ENCODE results near the gene ZBTB39.
"Not testable (repeated sequence)": the region's sequence is repeated elsewhere in the genome, so short reads cannot be mapped to it uniquely, and the experiment has no call there.

Gene ZBTB39

GRCh38 chr12:56999456-56999855 is 6.9 kb downstream of the ZBTB39 start:
- DNase-seq, result no peak

- DNase-seq, result no peak
Measured at GRCh38 chr12:56998981-56999380, 7.4 kb downstream of the ZBTB39 start.

GRCh38 chr12:56998316-56998715 is 8.0 kb downstream of the ZBTB39 start:
- no peak for DNase-seq

GRCh38 chr12:56996793-56997545 is 9.4 kb downstream of the ZBTB39 start:
- DNase-seq, result no peak

GRCh38 chr12:56995930-56996496 is 10.3 kb downstream of the ZBTB39 start:
- no peak for DNase-seq

GRCh38 chr12:56995201-56995929 is 11.0 kb downstream of the ZBTB39 start:
- DNase-seq, result no peak

- DNase-seq, result no peak
Measured at GRCh38 chr12:56994231-56994746, 12.1 kb downstream of the ZBTB39 start.

DNA sequence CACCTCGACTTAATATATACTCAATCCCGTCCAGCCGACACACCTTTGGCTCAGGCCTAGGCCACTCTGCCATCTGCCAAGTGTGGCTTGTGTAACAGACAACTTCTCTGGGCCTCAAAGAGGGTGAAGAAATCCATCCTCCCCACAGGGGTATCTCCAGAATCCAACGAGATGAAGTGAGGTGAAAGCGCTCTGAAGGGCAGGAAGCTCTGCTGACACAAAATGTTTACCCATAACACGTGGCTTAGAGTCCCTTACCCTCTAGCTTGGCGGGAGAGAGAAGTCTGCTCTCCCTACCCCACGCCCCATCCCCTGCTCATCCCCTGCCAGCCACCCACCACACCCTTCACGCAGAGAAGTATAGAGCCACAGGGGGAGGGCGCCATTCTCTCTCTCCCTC is 13.0 kb downstream of the ZBTB39 start:
- no peak for DNase-seq

- DNase-seq, result no peak
Measured at GRCh38 chr12:56991319-56992246, 14.8 kb downstream of the ZBTB39 start.

DNA sequence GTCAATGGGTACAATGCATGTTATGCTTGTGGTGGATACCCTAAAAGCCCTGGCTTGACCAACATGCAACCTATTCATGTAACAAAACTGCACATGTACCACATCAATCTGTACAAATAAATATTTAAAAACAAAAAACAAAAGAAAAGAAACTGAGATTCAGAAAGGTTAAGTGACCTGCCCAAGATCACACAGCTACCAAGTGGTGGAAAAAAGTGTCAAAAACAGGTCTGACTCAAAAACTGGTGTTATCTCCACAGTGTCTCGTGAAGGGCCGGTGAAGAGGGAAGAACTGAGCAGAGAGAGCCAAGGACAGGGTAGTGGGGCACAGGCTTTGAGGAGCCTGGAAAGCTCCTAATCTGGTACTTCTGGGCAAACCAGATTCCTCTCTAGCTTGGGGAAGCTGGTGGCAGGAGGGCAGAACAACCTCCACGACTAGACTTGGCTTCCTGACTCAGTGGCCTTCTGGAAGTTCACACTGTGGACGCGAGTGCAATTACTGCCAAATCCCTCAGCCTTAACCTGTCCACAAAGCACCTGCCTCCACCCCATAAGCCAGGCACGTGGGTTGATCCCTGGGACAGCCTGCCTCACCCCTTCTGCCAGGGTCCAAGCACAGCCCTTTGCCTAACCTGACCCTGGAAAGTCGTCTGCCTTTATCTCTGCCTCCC is 15.6 kb downstream of the ZBTB39 start:
- DNase-seq, result no peak

DNA sequence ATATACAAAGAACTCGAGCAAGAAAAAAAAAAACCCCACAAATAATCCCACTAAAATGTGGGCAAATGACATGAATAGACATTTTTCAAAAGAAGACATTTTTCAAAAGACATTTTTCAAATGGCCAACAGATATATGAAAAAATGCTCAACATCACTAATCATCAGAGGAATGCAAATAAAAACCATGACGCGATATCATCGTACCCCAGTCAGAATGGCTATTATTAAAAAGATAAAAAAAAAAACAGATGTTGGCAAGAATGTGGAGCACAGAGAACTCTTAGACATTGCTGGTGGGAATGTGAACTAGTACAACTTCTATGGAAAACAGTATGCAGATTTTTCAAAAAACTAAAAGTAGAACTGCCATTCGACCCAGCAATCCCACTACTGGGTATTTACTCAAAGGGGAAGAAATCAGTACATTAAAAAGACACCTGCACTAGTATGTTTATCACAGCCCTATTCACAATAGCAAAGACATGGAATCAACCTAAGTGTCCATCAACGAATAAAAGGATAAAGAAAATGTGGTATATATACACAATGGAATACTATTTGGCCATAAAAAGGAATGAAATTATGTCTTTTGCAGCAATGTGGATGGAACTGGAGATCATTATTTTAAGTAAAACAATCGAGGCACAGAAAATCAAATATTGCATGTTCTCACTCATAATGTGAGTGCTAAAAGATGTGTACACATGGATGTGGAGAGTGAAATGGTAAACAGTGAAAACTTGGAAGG is 16.3 kb downstream of the ZBTB39 start:
- DNase-seq, result no peak

- no peak for DNase-seq
Measured at GRCh38 chr12:56988207-56988739, 18.1 kb downstream of the ZBTB39 start.

- no peak for DNase-seq
Measured at GRCh38 chr12:56987551-56988053, 18.7 kb downstream of the ZBTB39 start.

- DNase-seq, result no peak
Measured at GRCh38 chr12:56987011-56987410, 19.3 kb downstream of the ZBTB39 start.

DNA sequence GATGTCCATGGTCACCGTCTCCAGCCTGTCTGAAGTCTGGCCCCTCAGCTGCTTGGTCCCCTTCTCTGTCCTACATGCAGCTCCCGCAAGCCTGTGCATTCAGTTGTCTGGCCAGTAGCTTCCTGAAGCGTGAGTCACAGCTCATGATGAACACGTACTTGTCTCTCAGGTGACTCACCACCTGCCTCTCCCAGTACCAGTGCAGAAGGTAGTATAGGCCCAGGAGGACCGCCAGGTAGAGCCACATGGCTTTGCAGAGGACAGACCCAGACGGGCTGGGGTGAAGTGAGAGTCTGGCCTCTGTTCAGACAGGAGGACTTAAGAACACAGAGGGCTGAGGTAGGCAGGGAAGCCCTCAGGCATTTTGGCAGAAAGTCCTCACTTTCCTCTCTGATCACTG is 20.6 kb downstream of the ZBTB39 start:
- not testable (repeated sequence) for DNase-seq

DNA sequence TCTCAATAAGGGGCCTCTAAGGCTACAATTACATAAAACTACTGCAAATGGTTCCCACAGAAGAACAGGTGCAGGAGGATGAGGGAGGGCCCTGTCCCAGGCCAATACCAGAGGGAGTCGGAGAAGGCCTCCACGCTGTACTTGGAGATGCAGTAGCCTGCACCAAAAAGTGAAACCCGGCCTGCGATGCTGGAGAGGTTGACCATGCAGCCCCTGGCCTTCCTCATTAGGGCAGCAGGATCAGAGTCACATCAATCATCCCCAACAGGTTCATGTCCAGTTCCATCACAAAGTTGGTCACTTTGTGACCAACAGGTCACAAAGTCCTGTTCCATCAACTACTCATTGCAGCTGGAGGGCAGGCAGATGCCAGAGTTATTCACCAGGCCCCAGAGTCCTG is 23.0 kb downstream of the ZBTB39 start:
- no peak for DNase-seq

DNA sequence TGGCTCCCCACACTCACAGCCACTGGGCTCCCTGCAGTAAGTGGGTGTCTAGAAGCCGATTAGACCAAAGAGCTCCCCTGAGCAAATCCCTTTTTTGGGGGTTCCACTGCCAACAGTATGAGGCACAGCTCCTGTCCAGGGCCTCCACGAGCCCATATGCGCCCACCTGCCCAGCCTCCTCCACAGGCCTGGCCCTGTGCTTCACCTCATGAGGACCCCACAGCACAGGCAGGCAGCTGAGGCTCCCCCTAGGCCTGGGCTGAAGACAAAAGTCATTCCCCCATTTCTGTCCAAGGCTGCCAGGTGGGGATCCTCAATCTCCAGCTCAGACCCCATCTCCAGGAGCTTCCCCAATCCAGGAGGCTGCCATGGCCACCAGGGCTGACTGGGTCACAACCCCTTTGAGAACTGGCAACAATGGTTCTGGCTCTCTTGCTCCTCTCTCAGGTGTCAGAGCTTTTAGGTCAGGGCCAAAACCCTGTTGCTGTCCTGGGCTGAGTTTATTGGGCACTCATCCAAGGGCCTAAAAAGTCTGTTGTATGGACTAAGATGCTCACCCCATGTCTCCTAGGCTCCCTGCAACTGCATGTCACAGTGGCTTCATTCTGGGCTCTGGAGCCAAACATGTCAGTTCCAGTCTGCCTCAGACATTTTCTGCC is 23.6 kb downstream of the ZBTB39 start:
- not testable (repeated sequence) for DNase-seq

DNA sequence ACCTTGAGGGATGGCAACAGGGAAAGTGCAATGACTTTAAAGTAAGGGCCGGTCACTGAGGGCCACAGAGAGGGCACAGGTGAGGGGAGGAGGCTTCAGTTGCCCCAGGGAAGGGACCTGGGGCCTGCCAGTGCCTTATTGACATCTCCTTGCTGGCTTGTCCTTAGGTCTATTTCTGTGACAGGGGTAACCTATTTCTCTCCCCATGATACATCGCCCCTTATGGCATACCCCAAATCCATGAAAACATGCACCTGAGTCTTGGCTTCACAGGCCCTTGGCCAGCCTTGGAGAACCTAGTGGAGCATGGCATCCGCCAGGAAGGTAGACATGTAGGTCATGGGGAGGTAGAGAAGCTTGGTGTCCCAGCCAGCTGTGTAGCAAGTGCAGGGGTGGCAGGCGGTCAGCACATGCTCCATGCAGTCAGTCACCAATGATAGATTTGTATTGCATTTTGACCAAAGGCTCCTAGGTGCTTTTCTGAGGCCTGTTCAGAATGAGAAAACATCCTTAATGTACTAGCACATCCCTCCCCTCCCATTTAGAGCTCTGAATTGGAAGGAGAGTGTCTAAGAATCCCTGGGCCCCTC is 25.3 kb downstream of the ZBTB39 start:
- DNase-seq, result no peak

DNA sequence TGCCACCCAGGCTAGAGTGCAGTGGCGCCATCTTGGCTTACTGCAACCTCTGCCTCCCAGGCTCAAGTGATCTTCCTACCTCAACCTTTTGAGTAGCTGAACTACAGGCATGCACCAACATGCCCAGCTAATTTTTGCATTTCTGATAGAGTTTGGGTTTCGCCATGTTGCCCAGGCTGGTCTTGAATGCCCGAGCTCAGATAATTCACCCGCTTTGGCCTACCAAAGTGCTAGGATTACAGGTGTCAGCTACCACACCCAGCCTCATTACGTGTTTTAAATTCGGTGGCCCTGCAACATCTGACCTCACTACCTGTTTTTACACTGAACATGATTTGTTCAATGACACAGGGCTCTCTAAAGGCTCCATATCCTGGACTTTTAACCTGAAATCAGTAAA is 26.1 kb downstream of the ZBTB39 start:
- no peak for DNase-seq

- no peak for DNase-seq
Measured at GRCh38 chr12:56979628-56980027, 26.7 kb downstream of the ZBTB39 start.

Measured in NCI-H524 treated with DMSO at 0.1 percent for 48 hours (cell line).